GM23338 (cell line): Measurements from ENCODE around the gene CROCC2. TPM values are rescaled to one million over a fixed set of nuclear protein-coding genes. Genes with fewer than 3 reads are reported as not detected.

ENCODE experiments used
- ATAC-seq: fragments of 200-7000 bp; cut with Tn5 transposase; 3 replicates; pipeline ENCODE4 v1.9.1; 2020
- DNase-seq: peaks from one replicate; pipeline ENCODE4 v3.0.0-alpha.2; 2015; ENCODE audit warnings: low spot score
- H2AFZ ChIP-seq: fragments of 200-600 bp; sonication (generic); 2 replicates; pipeline ENCODE4 v1.8.0; 2016; ENCODE audit warnings: antibody characterized with exemption, mild to moderate bottlenecking, moderate library complexity
- H3F3A ChIP-seq: fragments of 200-600 bp; sonication (generic); replicated peaks from 2 replicates; pipeline ENCODE4 v1.8.0; 2017; ENCODE audit warnings: antibody characterized with exemption, mixed run types, low read depth
- H3K27ac ChIP-seq: fragments of 200-600 bp; sonication (generic); 2 replicates; pipeline ENCODE4 v1.6.1; 2016; ENCODE audit warnings: low read depth
- H3K27me3 ChIP-seq: fragments of 200-600 bp; sonication (generic); 2 replicates; pipeline ENCODE4 v1.8.0; 2016; ENCODE audit warnings: mild to moderate bottlenecking, mixed run types, moderate library complexity; ENCODE audit not compliant: insufficient read depth
- H3K36me3 ChIP-seq: fragments of 200-600 bp; sonication (generic); 2 replicates; pipeline ENCODE4 v1.8.0; 2016; ENCODE audit warnings: mild to moderate bottlenecking; ENCODE audit not compliant: insufficient read depth
- H3K4me1 ChIP-seq: fragments of 200-600 bp; sonication (generic); 2 replicates; pipeline ENCODE4 v1.8.0; 2016; ENCODE audit warnings: mild to moderate bottlenecking, moderate library complexity; ENCODE audit not compliant: insufficient read depth
- H3K4me2 ChIP-seq: fragments of 200-600 bp; sonication (generic); 2 replicates; pipeline ENCODE4 v1.7.1; 2017; ENCODE audit warnings: mixed run types
- H3K4me3 ChIP-seq: fragments of 200-600 bp; sonication (generic); 2 replicates; pipeline ENCODE4 v1.6.1; 2016; ENCODE audit warnings: mixed run types
- H3K79me2 ChIP-seq: fragments of 200-600 bp; sonication (generic); replicated peaks from 2 replicates; pipeline ENCODE4 v1.8.0; 2017; ENCODE audit warnings: mild to moderate bottlenecking; ENCODE audit not compliant: insufficient read depth
- H3K9me2 ChIP-seq: fragments of 200-600 bp; sonication (generic); 2 replicates; pipeline ENCODE4 v1.8.0; 2017; ENCODE audit not compliant: insufficient read depth
- H4K20me1 ChIP-seq: fragments of 200-600 bp; sonication (generic); replicated peaks from 2 replicates; pipeline ENCODE4 v1.8.0; 2017; ENCODE audit warnings: mild to moderate bottlenecking; ENCODE audit not compliant: insufficient read depth
- H3K27ac Mint-ChIP-seq: 2 replicates; pipeline ENCODE4 v1.8.0; 2020; ENCODE audit warnings: inconsistent platforms, mild to moderate bottlenecking, moderate library complexity, mixed read lengths
- H3K27me3 Mint-ChIP-seq: 3 replicates; pipeline ENCODE4 v1.8.0; 2022; ENCODE audit warnings: low read depth, mild to moderate bottlenecking, moderate library complexity, mixed read lengths, inconsistent platforms; ENCODE audit not compliant: insufficient read depth, poor library complexity
- H3K36me3 Mint-ChIP-seq: 3 replicates; pipeline ENCODE4 v1.8.0; 2021; ENCODE audit warnings: low read depth, mild to moderate bottlenecking, inconsistent platforms, moderate library complexity, mixed read lengths
- H3K4me1 Mint-ChIP-seq: 3 replicates; pipeline ENCODE4 v1.8.0; 2020; ENCODE audit warnings: mild to moderate bottlenecking, inconsistent platforms, mixed read lengths
- H3K4me3 Mint-ChIP-seq: 3 replicates; pipeline ENCODE4 v1.8.0; 2021; ENCODE audit warnings: moderate library complexity, mild to moderate bottlenecking, inconsistent platforms, mixed read lengths
- H3K9me3 Mint-ChIP-seq: 3 replicates; pipeline ENCODE4 v1.8.0; 2020; ENCODE audit warnings: moderate library complexity, mild to moderate bottlenecking, inconsistent platforms, mixed read lengths
- CREB1 ChIP-seq: fragments of 250-450 bp; sonication (Bioruptor Pico); IDR thresholded peaks from 2 replicates; pipeline ENCODE4 v1.5.0; 2020; ENCODE audit warnings: low read depth, mild to moderate bottlenecking, moderate library complexity
- EZH2 ChIP-seq: fragments of 200-600 bp; sonication (generic); IDR thresholded peaks from one replicate; pipeline ENCODE4 v1.8.0; 2017; ENCODE audit warnings: antibody characterized with exemption, mild to moderate bottlenecking, low read depth; ENCODE audit not compliant: unreplicated experiment
- EZH2phosphoT487 ChIP-seq: fragments of 200-600 bp; sonication (generic); IDR thresholded peaks from one replicate; pipeline ENCODE4 v1.8.1; 2018; ENCODE audit warnings: antibody characterized with exemption; ENCODE audit not compliant: unreplicated experiment
- POLR2AphosphoS5 ChIP-seq: IDR thresholded peaks from 2 replicates; pipeline ENCODE4 v1.6.1; 2016; ENCODE audit warnings: antibody characterized with exemption, low read depth
- ZNF331 ChIP-seq: fragments of 250-450 bp; sonication (Bioruptor Pico); IDR thresholded peaks from 2 replicates; pipeline ENCODE4 v1.5.0; 2020; ENCODE audit warnings: low read depth, mild to moderate bottlenecking, moderate library complexity
- polyA plus RNA-seq: library from polyadenylated mRNA; unstranded; fragments of >200 nt; fragmentation: Nextera tagmentation; extraction: Ambion mirVana; gene quantifications from 2 replicates; pipeline ENCODE4 v1.2.1, GENCODE V29; 2016
- total RNA-seq: library from RNA; depleted of rRNA; stranded (reverse); fragments of >200 nt; shearing (Covaris generic); gene quantifications from 2 replicates; pipeline ENCODE4 v1.2.3, GENCODE V29; 2014
- TF ChIP-seq, protein P1 (sequence below): fragments of 250-450 bp; sonication (Bioruptor Pico); IDR thresholded peaks from 2 replicates; pipeline ENCODE4 v1.5.0; 2020; ENCODE audit warnings: mild to moderate bottlenecking, moderate library complexity
- TF ChIP-seq, protein P2 (sequence below), 2 experiments: fragments of 200-600 bp in 1 of 2; sonication (generic) in 1 of 2; conservative IDR thresholded peaks; 2 replicates each; pipeline versions ENCODE4 v1.5.1 to v1.6.1; 2016 to 2017; ENCODE audit warnings: antibody characterized with exemption in 2 of 2, low read depth in 2 of 2, mild to moderate bottlenecking in 2 of 2, moderate library complexity in 1 of 2

Gene CROCC2
- total and polyA plus RNA-seq, 2 experiments from 2014 or later, result not detected

DNA sequence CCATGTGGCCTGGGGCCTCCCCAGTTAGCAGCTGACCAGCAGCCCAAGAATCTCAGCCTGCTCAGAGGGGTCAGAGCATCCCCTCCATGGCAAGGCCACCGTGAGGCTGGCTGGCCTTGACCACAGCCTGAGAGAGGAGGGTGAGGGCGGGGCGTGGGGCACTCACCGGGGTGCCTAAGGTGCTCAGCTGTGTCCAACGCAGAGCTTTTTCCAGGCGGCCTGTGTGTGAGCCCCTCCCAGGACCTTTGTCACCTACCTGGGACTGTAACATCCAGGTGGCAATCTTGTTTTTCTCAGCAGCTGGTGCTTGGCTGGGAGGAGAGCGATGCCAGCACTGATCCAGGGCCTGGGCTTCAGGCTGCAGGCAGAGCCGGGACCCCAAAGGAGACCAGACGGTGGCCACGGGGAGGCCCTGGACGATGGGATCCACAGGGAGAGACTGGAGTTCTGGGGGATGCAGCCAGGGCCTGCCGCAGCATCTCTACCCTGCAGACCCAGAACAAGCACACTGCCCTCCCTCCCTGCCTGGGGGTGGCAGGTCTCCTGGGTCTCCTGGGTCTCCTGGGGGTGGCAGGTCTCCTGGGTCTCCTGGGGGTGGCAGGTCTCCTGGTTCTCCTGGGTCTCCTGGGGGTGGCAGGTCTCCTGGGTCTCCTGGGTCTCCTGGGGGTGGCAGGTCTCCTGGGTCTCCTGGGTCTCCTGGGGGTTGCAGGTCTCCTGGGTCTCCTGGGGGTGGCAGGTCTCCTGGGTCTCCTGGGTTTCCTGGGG lies 104.6 kb downstream of the CROCC2 start:
- Histone ChIP-seq H3K79me2 (no peaks in the 10 kb centered on the region), H4K20me1 (no peaks in the 10 kb centered on the region; the same call in 1 of the 2 replicates), H3K4me2 (peak overlapping the region; percentile 83), H3K9me2 (peaks cover 4% of the 10 kb centered on the region; the same call in 1 of the 2 replicates), H3F3A (0 out of 2 replicates have a peak, but pooled peaks cover 4% of the 10 kb centered on the region), H2AFZ (peak overlapping the region; percentile 93), H3K27me3 (no peaks in the 10 kb centered on the region), H3K4me3 (peak overlapping the region; percentile 55), H3K36me3 (no peaks in the 10 kb centered on the region), H3K4me1 (peaks cover 19% of the 10 kb centered on the region), H3K27ac (no peak overlapping the region)
- Mint-ChIP-seq H3K27ac (0 out of 2 replicates have a peak overlapping the region, but pooled peaks have one; percentile 56), H3K27me3 (peaks cover 8% of the 10 kb centered on the region), H3K4me1 (peaks cover 23% of the 10 kb centered on the region), H3K9me3 (peaks cover 9% of the 10 kb centered on the region), H3K4me3 (peak overlapping the region; percentile 55; the same call in 1 of the 3 replicates), H3K36me3 (peaks cover 6% of the 10 kb centered on the region)
- DNase-seq (no peak), ATAC-seq (no peak; the same call in 2 of the 3 replicates)
- TF ChIP-seq, protein P1, sequence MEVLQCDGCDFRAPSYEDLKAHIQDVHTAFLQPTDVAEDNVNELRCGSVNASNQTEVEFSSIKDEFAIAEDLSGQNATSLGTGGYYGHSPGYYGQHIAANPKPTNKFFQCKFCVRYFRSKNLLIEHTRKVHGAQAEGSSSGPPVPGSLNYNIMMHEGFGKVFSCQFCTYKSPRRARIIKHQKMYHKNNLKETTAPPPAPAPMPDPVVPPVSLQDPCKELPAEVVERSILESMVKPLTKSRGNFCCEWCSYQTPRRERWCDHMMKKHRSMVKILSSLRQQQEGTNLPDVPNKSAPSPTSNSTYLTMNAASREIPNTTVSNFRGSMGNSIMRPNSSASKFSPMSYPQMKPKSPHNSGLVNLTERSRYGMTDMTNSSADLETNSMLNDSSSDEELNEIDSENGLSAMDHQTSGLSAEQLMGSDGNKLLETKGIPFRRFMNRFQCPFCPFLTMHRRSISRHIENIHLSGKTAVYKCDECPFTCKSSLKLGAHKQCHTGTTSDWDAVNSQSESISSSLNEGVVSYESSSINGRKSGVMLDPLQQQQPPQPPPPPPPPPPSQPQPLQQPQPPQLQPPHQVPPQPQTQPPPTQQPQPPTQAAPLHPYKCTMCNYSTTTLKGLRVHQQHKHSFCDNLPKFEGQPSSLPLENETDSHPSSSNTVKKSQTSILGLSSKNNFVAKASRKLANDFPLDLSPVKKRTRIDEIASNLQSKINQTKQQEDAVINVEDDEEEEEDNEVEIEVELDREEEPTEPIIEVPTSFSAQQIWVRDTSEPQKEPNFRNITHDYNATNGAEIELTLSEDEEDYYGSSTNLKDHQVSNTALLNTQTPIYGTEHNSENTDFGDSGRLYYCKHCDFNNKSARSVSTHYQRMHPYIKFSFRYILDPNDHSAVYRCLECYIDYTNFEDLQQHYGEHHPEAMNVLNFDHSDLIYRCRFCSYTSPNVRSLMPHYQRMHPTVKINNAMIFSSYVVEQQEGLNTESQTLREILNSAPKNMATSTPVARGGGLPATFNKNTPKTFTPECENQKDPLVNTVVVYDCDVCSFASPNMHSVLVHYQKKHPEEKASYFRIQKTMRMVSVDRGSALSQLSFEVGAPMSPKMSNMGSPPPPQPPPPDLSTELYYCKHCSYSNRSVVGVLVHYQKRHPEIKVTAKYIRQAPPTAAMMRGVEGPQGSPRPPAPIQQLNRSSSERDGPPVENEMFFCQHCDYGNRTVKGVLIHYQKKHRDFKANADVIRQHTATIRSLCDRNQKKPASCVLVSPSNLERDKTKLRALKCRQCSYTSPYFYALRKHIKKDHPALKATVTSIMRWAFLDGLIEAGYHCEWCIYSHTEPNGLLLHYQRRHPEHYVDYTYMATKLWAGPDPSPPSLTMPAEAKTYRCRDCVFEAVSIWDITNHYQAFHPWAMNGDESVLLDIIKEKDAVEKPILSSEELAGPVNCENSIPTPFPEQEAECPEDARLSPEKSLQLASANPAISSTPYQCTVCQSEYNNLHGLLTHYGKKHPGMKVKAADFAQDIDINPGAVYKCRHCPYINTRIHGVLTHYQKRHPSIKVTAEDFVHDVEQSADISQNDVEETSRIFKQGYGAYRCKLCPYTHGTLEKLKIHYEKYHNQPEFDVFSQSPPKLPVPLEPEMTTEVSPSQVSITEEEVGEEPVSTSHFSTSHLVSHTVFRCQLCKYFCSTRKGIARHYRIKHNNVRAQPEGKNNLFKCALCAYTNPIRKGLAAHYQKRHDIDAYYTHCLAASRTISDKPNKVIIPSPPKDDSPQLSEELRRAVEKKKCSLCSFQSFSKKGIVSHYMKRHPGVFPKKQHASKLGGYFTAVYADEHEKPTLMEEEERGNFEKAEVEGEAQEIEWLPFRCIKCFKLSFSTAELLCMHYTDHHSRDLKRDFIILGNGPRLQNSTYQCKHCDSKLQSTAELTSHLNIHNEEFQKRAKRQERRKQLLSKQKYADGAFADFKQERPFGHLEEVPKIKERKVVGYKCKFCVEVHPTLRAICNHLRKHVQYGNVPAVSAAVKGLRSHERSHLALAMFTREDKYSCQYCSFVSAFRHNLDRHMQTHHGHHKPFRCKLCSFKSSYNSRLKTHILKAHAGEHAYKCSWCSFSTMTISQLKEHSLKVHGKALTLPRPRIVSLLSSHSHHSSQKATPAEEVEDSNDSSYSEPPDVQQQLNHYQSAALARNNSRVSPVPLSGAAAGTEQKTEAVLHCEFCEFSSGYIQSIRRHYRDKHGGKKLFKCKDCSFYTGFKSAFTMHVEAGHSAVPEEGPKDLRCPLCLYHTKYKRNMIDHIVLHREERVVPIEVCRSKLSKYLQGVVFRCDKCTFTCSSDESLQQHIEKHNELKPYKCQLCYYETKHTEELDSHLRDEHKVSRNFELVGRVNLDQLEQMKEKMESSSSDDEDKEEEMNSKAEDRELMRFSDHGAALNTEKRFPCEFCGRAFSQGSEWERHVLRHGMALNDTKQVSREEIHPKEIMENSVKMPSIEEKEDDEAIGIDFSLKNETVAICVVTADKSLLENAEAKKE, result no peak
- TF ChIP-seq, protein P2, sequence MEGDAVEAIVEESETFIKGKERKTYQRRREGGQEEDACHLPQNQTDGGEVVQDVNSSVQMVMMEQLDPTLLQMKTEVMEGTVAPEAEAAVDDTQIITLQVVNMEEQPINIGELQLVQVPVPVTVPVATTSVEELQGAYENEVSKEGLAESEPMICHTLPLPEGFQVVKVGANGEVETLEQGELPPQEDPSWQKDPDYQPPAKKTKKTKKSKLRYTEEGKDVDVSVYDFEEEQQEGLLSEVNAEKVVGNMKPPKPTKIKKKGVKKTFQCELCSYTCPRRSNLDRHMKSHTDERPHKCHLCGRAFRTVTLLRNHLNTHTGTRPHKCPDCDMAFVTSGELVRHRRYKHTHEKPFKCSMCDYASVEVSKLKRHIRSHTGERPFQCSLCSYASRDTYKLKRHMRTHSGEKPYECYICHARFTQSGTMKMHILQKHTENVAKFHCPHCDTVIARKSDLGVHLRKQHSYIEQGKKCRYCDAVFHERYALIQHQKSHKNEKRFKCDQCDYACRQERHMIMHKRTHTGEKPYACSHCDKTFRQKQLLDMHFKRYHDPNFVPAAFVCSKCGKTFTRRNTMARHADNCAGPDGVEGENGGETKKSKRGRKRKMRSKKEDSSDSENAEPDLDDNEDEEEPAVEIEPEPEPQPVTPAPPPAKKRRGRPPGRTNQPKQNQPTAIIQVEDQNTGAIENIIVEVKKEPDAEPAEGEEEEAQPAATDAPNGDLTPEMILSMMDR (conservative IDR thresholded peaks at IDR 0.05; ENCODE audit: low read depth in 2 of 2), result no peak
- TF ChIP-seq POLR2AphosphoS5 (no peak; the same call in 1 of the 2 replicates), CREB1 (no peak), EZH2phosphoT487 (no peak), ZNF331 (CRISPR knock-in tag) (no peak), EZH2 (no peak)
